B cell (primary cell): ENCODE results near the gene TEAD1. TPM values are rescaled to one million over a fixed set of nuclear protein-coding genes. Genes with fewer than 3 reads are reported as not detected.

Experiments
- ATAC-seq: fragments of 200-7000 bp; cut with Tn5 transposase; one replicate; pipeline ENCODE4 v1.10.0; 2021; ENCODE audit warnings: low read depth, mild to moderate bottlenecking, moderate number of reproducible peaks, moderate library complexity
- CTCF ChIA-PET: fragments of 350-600 bp; sonication (Branson Sonifier 250); formaldehyde crosslinking; loops from one replicate; lab custom pipeline; 2021; ENCODE audit warnings: antibody characterized with exemption, inconsistent platforms; lab: Charles Lee
- POLR2A ChIA-PET: fragments of 350-600 bp; sonication (Branson Sonifier 250); formaldehyde crosslinking; loops from one replicate; lab custom pipeline; 2021; ENCODE audit warnings: antibody characterized with exemption; lab: Charles Lee
- DNase-seq: peaks from one replicate; pipeline ENCODE4 v3.0.0; 2013
- H2AFZ ChIP-seq: 2 replicates; pipeline ENCODE4 v1.6.1; 2012; ENCODE audit warnings: mild to moderate bottlenecking, low read depth, low read length; ENCODE audit not compliant: insufficient read depth, poor library complexity, severe bottlenecking
- H3K27ac ChIP-seq, 2 donors: 1 replicate in 1 of 2; 2 replicates in 1 of 2; pipeline ENCODE4 v1.5.1; 2012 to 2013; ENCODE audit warnings: low read length in 2 of 2, mild to moderate bottlenecking in 2 of 2, moderate library complexity in 1 of 2
- H3K27me3 ChIP-seq, 4 experiments: fragments of 200-600 bp in 1 of 4; sonication (generic) in 1 of 4; replicated peaks in 1 of 4; 1 replicate in 2 of 4; 2 replicates in 2 of 4; pipeline versions ENCODE4 v1.6.1 to v1.7.0; 2013 to 2016; ENCODE audit warnings: low read length in 3 of 4, mild to moderate bottlenecking in 2 of 4, mixed read lengths in 1 of 4, moderate library complexity in 1 of 4; ENCODE audit not compliant: insufficient read depth in 4 of 4, control insufficient read depth in 3 of 4; ENCODE audit errors: control extremely low read depth in 1 of 4
- H3K36me3 ChIP-seq, 2 experiments: replicated peaks in 1 of 2; 1 replicate in 1 of 2; 2 replicates in 1 of 2; pipeline versions ENCODE4 v1.6.1 to v1.7.1; 2013; ENCODE audit warnings: low read length in 1 of 2; ENCODE audit not compliant: insufficient read depth in 2 of 2, control insufficient read depth in 1 of 2; ENCODE audit errors: control extremely low read depth in 1 of 2, extremely low read depth in 1 of 2
- H3K4me1 ChIP-seq, 2 donors: fragments of 200-600 bp in 1 of 2; sonication (generic) in 1 of 2; 1 replicate in 1 of 2; 2 replicates in 1 of 2; pipeline versions ENCODE4 v1.5.1 to v1.6.1; 2013 to 2017; ENCODE audit warnings: low read length in 2 of 2; ENCODE audit not compliant: control insufficient read depth in 2 of 2, insufficient read depth in 2 of 2
- H3K4me2 ChIP-seq: replicated peaks from 2 replicates; pipeline ENCODE3; 2012; ENCODE audit warnings: mild to moderate bottlenecking, low read depth, low read length; ENCODE audit not compliant: poor library complexity, severe bottlenecking
- H3K4me3 ChIP-seq, 5 experiments: fragments of 200-600 bp in 1 of 5; sonication (generic) in 1 of 5; 1 replicate in 3 of 5; 2 replicates in 2 of 5; pipeline versions ENCODE4 v1.5.1 to v1.7.0; 2011 to 2016; ENCODE audit warnings: low read length in 4 of 5, mild to moderate bottlenecking in 4 of 5, low read depth in 2 of 5, control low read depth in 1 of 5, moderate library complexity in 1 of 5; ENCODE audit not compliant: insufficient read depth in 1 of 5; ENCODE audit errors: control extremely low read depth in 1 of 5, extremely low read depth in 1 of 5
- H3K79me2 ChIP-seq: fragments of 200-600 bp; sonication (generic); one replicate; pipeline ENCODE4 v1.6.0; 2016; ENCODE audit warnings: low read length; ENCODE audit not compliant: control insufficient read depth, insufficient read depth
- H3K9ac ChIP-seq: fragments of 200-600 bp; sonication (generic); 2 replicates; pipeline ENCODE4 v1.6.1; 2017; ENCODE audit warnings: mild to moderate bottlenecking, low read length, moderate library complexity
- H3K9me3 ChIP-seq, 3 donors: one replicate each; pipeline versions ENCODE4 v1.6.1 to v1.7.1; 2013; ENCODE audit warnings: low read length in 2 of 3; ENCODE audit not compliant: control insufficient read depth in 2 of 3, insufficient read depth in 1 of 3; ENCODE audit errors: control extremely low read depth in 1 of 3
- H4K20me1 ChIP-seq: 2 replicates; pipeline ENCODE4 v1.6.0; 2012; ENCODE audit warnings: mild to moderate bottlenecking, low read length; ENCODE audit not compliant: insufficient read depth, control insufficient read depth, poor library complexity, severe bottlenecking
- H3K27ac Mint-ChIP-seq: one replicate; pipeline ENCODE4 v1.8.0; 2021; ENCODE audit warnings: mixed read lengths
- H3K27me3 Mint-ChIP-seq: one replicate; pipeline ENCODE4 v1.8.0; 2021; ENCODE audit warnings: mixed read lengths
- H3K4me1 Mint-ChIP-seq: one replicate; pipeline ENCODE4 v1.8.0; 2021; ENCODE audit warnings: mixed read lengths
- H3K4me3 Mint-ChIP-seq: one replicate; pipeline ENCODE4 v1.8.0; 2021; ENCODE audit warnings: mixed read lengths
- H3K9me3 Mint-ChIP-seq: one replicate; pipeline ENCODE4 v1.8.0; 2022; ENCODE audit warnings: mixed read lengths; ENCODE audit not compliant: insufficient read depth
- EZH2 ChIP-seq: IDR thresholded peaks from 2 replicates; pipeline ENCODE4 v1.6.1; 2012; ENCODE audit warnings: borderline replicate concordance, low read depth, mild to moderate bottlenecking, moderate library complexity, low read length; ENCODE audit not compliant: insufficient read depth, poor library complexity, severe bottlenecking
- WGBS: methylation state at CpG from one replicate; pipeline ENCODE4 v1.1.5; 2013; ENCODE audit warnings: missing lambda C conversion rate; ENCODE audit not compliant: insufficient coverage; 5-methylcytosine and 5-hydroxymethylcytosine counted together
- intact Hi-C: fragments of 100-400 bp; cut with micrococcal nuclease; formaldehyde crosslinking; loops from one replicate; pipeline ENCODE4 v1.10.0; 2022
- polyA plus RNA-seq: library from polyadenylated mRNA; depleted of rRNA; stranded (reverse); fragments of >200 nt; gene quantifications from 2 replicates; pipeline ENCODE4 v1.2.3, GENCODE V29; 2012
- total RNA-seq, 2 donors: library from RNA; stranded (reverse); fragments of 120-200 nt in 1 of 2; gene quantifications; 1 replicate in 1 of 2; 2 replicates in 1 of 2; pipeline versions ENCODE4 v1.2.3 to v1.2.4, GENCODE V29; 2013 to 2022
- TF ChIP-seq, protein P1 (sequence below): fragments of 200-600 bp; IDR thresholded peaks from one replicate; pipeline ENCODE4 v1.8.0; 2022; ENCODE audit warnings: antibody characterized with exemption, mild to moderate bottlenecking

TEAD1 gene
- total and polyA plus RNA-seq, 2 donors (not counting 1 experiment from before 2014, with no cell fraction given): 0.30 TPM; not detected in 1

DNA sequence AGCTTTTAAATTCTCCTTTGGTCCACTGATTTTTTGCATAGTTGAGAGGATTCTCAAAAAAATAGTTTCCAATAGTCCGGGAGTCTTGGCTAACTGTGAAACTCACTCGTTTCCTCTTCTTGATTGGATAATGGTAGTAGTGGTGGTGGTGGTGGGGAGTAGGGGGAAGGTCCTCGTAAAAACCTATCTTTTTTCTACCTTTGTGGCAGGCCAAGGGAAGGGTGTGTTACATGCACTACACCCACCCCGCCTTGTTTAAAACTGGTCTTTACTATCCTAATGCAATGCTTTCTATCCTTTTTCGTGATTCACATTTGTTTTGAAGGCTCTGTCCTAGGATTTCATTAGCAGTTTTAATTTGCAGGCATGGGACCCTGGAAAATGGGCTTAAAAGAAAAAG is 4.8 kb downstream of the TEAD1 start:
- WGBS: 100% methylated on average over 1 of the region's 5 CpGs
- peaks cover 3% of the 10 kb centered on the region for H3K4me1 Mint-ChIP-seq
- Histone ChIP-seq H3K9me3 (no peaks in the 10 kb centered on the region), H3K4me2 (no peak overlapping the region), H3K4me1 (no peaks in the 10 kb centered on the region), H3K79me2 (no peaks in the 10 kb centered on the region), H3K36me3 (no peaks in the 10 kb centered on the region), H3K4me3 (no peak overlapping the region), H3K9ac (no peak overlapping the region), H3K27ac (no peak overlapping the region), H3K27me3 (peaks cover 6 to 35% (median 24%) of the 10 kb centered on the region in 4 experiments), H2AFZ (no peak overlapping the region), H4K20me1 (no peaks in the 10 kb centered on the region)
- no peaks in the 10 kb centered on the region for H3K9me3 Mint-ChIP-seq
- POLR2A ChIA-PET: no interaction called here
- H3K4me3 Mint-ChIP-seq: no peak overlapping the region
- ATAC-seq (no peak), DNase-seq (no peak)
- TF ChIP-seq, protein P1, sequence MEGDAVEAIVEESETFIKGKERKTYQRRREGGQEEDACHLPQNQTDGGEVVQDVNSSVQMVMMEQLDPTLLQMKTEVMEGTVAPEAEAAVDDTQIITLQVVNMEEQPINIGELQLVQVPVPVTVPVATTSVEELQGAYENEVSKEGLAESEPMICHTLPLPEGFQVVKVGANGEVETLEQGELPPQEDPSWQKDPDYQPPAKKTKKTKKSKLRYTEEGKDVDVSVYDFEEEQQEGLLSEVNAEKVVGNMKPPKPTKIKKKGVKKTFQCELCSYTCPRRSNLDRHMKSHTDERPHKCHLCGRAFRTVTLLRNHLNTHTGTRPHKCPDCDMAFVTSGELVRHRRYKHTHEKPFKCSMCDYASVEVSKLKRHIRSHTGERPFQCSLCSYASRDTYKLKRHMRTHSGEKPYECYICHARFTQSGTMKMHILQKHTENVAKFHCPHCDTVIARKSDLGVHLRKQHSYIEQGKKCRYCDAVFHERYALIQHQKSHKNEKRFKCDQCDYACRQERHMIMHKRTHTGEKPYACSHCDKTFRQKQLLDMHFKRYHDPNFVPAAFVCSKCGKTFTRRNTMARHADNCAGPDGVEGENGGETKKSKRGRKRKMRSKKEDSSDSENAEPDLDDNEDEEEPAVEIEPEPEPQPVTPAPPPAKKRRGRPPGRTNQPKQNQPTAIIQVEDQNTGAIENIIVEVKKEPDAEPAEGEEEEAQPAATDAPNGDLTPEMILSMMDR: no peak
- no peak for TF ChIP-seq EZH2
- H3K27ac Mint-ChIP-seq: no peak overlapping the region
- intact Hi-C loops: no loop called here
- CTCF ChIA-PET: no interaction called here
- peaks cover 62% of the 10 kb centered on the region for H3K27me3 Mint-ChIP-seq

DNA sequence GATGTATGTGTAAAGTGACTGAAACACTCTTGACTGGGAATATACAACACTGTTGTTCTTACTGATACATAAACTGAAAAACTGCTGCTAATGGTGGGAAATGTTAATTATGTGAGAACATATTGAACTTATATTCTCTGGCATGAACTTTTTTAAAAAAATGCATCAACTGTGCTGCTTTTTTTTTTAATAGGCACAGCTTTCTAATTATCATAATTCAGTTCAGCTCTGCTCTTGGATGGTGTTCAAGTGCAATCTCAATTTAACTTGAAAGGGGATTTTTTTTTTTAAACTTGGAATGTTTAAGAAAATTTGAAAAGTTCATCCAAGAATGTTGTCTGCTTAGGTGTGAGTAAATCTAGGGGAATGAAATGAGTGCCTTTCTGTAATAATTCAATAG is 5.2 kb downstream of the TEAD1 start:
- no peak for DNase-seq
- Mint-ChIP-seq H3K4me1 (peaks cover 3% of the 10 kb centered on the region), H3K27ac (no peak overlapping the region), H3K4me3 (no peak overlapping the region), H3K27me3 (peaks cover 64% of the 10 kb centered on the region), H3K9me3 (no peaks in the 10 kb centered on the region)
- Histone ChIP-seq H3K36me3 (no peaks in the 10 kb centered on the region), H3K4me1 (no peaks in the 10 kb centered on the region), H3K79me2 (no peaks in the 10 kb centered on the region), H3K9me3 (no peaks in the 10 kb centered on the region), H3K27ac (no peak overlapping the region), H3K4me2 (no peak overlapping the region), H3K9ac (no peak overlapping the region), H4K20me1 (no peaks in the 10 kb centered on the region), H3K4me3 (no peak overlapping the region), H3K27me3 (peaks cover 6 to 35% (median 24%) of the 10 kb centered on the region in 4 experiments), H2AFZ (no peak overlapping the region)
- POLR2A ChIA-PET: no interaction called here
- CTCF ChIA-PET: no interaction called here
- TF ChIP-seq EZH2: no peak
- TF ChIP-seq, protein P1: no peak
- intact Hi-C loops: no loop called here
- ATAC-seq: no peak
